Measurements from ENCODE around the gene ADAM29.

- TF ChIP-seq CTCF (IDR thresholded peaks at IDR 0.05; ENCODE audit: low read length) (no peak), EZH2 (IDR thresholded peaks at IDR 0.05; ENCODE audit: borderline replicate concordance, low read length) (no peak)
Observed at GRCh38 chr4:174907508-174907907, 10.7 kb upstream of the ADAM29 start.
